DMS 273 treated with DMSO at 0.1 percent for 48 hours (cell line): Measurements from ENCODE around the gene SLC6A12.
A peak's percentile ranks its signal among the peaks of the same experiment; 100 is the strongest.

Experiments used
- DNase-seq: peaks from one replicate; lab custom pipeline; 2025; lab: John Stamatoyannopoulos, UW

SLC6A12 gene

DNA sequence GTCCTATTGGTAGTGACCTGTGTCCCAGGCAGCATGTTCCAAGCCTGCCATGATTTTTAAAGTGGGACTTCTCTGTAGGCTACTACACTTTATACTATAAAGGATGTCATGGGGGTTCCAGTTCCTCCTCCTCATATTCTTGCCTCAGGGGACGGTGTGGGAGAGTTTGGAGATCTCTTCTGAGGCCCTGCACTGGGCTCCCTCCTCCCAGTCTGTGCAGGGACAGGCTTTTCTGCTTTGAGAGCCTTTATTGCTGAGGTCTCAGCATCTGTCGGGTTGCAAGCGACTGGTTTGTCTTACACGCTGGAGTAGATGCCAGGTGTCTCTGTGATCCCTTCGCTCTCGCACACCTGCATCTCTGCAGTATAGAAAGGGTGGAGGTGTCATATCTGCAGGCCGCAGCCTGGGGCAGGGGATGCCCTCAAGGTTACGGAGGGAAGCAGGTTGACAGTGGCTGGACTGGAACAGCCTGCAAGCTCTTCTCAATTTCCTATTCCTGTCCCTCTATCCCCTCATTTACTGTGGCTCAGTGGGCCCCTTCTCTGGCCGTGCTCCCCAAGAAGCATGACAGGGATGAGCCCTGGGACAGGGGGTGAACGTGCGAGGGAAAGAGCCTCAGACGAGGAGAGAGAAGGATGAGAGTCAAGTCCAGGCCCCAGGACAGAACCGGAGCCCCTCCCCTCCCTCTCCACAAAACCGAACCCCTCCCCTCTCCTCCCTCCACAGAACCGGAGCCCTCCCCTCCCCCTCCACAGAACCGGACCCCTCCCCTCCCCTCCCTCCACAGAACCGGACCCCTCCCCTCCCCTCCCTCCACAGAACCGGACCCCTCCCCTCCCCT, 51.3 kb downstream of the SLC6A12 start:
- DNase-seq = no peak

DNA sequence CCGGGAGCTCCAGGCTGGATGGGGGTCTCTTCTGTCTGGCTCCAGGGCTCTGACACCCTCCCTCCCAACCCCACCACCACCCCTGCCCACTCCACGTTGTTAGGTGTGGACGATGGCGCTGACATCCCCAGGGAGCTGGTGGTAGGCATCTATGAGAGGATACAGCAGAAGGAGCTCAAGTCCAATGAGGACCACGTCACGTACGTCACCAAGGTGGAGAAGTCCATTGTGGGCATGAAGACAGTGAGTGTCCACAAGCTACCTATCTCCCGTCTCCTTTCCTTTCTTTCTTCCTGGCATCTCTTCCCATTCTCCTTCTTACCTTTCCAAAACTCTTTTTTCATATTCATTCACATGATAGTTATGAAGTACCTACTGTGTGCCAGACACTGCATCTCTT, 52.1 kb downstream of the SLC6A12 start:
- DNase-seq = no peak

DNA sequence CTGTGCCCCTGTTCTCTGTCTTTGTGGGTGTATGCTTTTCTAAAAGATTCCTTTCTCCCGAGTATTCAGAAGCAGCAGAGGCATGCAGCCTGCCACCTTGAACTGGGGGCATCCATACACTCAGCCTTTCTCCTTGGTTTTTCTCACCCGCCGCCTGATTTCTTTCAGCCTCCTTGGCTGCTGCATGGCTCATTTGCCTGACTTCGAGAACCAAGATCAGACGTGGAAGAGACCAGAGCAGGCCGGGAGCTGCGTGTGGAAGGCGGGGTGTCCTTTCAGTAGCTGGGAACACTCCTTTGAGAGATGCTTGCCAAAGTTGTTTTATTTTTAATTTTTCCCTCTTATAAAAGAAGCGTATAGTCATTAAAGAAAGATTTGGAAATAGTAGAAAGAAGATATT, 53.1 kb downstream of the SLC6A12 start:
- no peak for DNase-seq

DNA sequence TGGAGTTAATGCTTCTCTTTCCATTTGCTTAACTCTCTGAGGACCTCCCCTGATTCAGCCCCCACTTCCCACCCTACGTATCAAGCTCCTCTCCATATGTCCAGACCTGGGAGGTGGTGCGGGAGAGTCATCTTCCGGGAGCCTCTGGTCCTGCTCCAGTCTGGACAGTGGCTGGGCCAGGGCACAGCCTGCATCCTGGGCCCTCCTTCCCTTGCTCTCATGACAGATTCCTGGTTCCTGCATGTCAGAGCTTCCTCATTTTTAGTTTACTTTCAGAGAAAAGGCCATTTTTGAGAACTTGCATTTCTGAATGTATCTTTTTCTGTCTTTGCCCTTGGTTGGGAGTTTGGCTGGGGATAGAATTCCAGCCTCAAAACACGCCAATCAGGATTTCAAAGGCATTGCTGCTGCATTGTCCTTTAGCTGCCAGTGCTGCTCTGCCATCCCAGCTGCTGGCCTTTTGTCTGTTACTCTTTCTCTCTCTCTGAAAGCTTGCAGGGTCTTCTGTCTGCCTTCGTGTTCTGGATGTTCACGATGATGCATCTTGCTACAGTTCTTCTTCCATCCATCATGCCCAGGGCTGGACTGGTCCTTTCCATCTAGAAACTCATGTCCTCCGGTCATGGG, 54.7 kb downstream of the SLC6A12 start:
- DNase-seq = no peak

DNA sequence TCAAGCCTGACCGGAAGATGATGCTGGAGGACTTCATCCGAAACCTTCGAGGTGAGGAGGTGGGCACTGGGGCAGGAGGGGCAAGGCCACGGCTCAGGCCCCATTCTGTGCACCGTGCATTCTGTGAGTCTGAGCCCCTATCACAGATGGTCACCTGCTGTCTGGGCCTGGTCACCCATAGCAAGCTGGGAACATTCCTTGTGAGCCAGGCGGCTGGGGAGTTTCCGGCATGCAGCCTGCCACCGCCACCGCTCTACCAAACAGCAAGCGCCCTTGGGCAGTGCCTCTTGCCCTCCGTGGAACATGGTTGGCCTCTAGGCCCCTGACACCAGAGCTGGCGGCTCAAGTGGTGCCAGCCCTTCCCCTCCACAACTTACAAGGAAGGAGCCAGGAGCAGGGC, 56.3 kb downstream of the SLC6A12 start:
- no peak for DNase-seq

DNA sequence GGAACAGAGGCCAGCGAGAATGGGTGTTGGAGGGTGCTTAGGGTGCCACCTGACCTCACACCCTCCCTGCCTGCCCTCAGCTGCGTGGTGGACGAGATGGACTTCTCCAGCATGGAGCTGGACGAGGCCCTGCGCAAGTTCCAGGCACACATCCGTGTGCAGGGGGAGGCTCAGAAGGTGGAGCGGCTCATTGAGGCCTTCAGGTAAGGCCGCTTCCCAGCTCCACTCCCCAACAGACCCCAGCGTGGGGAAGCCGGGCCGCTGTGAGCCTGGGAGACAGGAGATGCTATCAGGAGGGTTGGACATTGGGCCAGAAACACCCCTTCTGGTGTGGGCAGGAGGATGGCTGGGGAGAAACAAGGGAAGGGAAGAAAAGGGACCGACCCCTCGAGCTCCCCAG, 57.0 kb downstream of the SLC6A12 start:
- DNase-seq = no peak

DNA sequence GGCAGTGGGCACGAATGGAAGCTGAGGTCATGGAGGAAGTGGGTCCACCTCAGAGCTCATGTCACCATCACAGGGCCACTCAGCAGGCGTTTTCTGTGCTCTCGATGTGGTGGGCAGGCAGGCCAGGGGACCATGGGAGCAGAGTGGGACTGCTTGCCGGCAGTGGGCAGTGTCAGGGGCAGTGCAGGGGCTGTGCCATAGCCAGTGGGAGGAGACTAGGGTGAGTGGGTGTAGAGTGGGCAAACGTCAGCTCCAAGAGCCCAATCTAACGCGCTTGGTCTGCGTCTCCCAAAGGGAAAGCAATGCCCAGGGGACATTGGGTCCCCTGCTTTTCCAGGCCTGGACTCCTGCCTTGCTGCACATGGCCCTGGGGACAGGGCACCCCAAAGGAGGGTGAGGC, 58.3 kb downstream of the SLC6A12 start:
- DNase-seq = no peak

DNA sequence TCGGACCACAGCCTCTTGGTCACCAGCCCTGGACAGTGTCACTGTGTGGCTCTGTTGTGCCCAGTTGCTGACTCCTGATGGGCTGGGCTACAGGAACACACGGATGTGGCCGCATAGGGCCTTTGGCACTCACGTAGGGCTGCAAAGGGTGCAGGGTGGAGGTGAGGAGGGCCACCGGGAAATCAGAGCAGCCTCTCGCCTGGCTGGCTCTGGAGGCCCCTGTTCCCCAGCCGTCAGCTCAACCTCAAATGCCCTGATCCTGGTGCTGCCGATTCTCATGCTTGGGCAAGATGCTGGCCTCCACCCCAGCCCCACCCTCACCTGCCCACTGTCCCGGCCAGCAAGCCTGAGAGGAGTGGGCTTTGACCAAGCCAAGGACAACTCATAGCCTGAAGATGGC, 59.0 kb downstream of the SLC6A12 start:
- DNase-seq = no peak

DNA sequence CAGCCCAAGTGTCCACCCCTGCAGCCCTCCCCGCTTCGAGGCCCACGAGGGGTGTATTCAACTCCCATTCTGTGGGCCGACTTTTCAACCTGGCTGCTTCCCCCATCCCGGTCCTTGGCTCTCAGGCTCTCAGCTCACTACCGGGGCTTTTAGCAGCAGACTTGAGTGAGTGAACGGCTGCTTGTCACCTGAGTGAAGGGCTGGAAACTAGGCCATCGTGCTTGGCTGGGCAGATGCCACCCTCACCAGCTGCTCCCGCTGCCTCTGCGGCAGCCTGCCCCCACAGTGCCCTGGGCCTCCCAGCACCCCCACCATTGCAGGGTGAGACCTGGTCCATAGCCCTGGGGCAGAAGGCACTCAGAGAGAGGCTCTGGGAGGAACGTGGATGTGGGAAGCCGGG, 59.9 kb downstream of the SLC6A12 start:
- no peak for DNase-seq

DNA sequence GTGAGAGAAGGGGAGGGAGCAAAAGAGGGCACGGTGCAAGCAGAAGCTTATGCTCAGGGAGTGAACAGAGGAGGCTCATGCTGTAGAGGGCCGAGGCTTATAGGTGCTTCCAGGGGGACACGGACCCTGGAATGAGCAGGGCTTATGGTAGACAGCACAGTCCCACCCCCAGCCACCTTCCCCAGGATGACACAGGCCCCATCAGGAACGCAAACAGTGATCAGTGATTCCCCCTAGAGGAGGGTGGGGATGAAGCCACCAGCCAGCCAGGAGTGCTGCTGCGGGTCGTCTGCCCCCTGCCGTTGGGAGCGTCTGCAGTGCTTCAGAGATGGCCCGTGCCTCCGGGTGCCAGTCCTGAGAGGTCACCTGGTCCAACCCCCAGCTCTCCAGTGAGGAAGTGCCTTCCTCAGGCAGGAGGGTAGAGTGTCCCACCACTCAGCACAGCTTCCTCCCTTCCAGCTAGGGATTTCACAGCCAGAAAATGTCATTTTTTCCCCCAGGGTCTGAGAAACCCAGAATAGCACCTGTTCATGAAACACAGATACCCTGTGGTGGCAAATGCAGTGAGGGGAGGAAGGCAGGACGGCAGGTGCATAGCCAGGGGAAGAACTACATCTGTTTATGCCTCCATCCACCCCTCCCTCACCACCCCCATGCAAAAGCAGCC, 60.7 kb downstream of the SLC6A12 start:
- peak; percentile 41 for DNase-seq

DNA sequence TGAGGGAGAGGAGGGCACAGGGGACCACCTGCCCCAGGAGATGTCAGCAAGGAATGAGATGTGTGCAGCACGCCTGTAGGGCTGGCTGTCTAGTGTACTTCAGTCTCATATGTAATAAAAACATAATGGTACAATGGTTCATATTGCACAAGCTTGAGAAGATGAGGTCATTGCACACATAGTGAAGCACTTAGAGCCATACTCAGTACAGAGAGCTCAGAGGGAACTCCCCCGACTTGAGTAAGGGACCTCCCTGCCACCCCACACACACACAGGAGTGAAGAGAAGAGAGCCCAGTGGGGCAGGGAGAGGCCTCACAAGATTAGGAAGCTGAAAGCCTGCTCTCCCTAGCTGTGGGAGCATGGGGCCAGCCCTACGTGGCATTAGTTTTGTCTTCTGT, 61.5 kb downstream of the SLC6A12 start:
- no peak for DNase-seq

DNA sequence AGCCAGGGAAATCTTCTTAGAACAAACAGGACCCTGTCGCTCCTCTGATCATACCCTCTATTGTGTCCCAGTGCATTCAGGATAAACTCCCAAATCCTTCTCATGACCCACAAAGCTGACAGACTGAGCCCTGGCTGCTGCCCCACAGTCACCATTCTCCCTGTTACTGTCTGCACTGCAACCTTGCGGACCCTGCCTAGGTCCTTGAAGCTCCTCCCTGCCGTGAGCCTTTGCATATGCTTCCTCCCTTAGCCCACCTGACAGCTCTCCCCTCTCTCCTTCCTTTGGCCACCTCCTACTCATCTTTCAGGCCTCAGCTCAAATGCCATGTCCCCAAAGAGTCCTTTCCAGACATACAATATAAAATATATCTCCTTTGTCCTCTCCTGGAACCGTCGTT, 62.4 kb downstream of the SLC6A12 start:
- DNase-seq = no peak

DNA sequence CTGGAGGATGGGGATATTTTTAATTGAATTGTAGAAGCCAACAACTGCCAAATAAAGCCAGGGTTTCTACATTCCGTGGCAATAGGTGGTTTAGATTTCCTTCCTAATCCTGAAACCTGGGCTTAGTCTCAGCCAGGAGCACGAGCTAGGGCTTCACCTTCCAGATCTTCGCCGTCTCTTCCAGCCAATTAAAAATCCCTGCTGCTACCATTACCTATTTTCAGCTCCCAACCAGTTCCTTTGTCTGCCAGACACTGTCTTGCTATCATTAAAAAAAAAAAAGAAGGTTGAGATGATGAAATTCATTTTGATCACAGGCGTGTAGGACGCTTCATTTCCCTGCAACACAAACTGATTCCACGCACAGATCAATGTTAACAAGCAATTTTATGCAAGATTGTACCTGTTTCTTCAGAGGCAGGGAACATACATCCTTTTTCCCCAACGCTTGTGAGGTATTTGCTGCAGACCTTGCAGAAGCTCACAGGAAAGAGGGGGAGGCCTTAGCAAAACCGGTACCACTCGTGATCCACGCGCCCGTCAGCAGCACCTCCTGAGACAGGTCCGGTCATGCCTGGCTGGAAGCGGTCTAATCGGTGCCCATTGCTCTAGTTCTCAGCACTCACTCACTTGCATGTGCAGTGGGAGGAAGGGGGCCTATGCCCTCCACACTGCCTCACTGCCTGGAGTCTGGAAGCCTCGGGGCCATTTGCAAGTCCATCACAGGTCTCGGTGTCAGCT, 65.1 kb downstream of the SLC6A12 start:
- no peak for DNase-seq

DNA sequence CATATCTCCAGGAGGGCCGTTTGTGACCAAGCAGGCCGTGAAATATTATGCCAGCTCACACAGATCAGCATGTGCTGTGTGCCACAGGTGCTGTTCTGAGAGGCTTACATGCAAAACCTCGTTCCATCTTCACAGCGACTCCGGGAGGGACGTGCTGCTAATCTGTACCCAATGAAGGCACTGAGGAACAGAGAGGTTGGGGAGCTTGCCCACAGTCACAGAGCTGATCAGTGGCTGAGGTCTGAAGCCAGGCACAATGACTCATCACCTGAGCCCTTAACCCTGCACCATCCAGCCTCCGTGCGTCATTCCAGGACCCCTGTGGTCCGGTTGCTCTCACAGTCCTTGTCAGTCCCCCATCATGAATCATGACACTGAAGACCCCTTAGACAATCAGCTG, 66.7 kb downstream of the SLC6A12 start:
- no peak for DNase-seq

DNA sequence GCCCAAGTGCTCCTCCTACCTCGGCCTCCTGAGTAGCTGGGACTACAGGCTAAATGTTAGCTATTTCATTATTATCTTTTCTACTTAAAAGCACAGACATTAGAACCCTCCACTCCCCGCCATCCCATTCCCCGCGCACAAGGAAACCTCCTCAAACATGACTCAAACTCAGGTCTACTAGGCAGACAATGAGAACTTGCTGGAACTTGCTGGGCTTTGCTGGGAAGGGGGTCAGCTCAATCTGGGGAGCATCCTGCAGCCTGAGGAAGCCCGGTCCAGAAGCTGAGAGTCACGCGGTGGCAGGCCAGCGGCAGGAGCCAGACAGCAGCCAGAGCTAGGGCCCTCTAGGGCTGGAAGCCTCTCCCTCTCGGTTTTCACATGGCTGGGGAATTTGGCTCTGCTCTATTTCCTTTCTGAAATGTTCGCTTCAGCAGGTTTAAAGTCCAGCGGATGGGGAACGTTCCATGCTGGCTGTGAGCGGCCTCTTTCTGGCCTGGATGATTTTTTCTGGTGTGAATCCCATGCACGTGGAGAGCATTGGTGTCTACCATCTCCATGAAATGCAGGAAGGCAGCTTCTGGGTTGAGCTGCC, 68.5 kb downstream of the SLC6A12 start:
- no peak for DNase-seq

DNA sequence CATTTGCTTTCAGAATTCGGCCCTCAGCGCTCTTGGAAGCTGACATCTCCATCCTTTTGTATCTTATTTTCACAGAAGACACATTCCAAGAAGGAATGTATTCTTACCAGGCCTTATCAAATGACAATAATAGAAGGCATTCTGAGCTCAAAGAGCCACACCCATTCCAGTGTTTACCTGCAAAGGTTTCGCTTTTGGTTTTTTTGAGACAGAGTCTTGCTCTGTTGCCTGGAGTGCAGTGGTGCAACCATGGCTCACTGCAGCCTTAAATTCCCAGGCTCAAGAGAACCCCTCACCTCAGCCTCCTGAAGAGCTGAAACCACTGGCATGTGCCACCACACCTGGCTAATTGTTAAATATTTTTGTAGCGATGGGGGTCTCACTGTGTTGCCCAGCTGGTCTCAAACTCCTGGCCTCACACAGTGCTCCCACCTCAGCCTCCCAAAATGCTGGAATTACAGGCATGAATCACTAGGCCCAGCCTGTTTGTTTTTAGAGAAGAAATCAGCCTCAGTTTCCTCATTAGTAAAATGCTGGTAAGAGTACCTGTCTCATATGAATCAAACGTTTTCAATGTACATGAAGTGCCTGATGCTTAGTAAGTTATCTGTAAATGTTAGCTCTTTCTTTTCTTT, 69.2 kb downstream of the SLC6A12 start:
- no peak for DNase-seq

DNA sequence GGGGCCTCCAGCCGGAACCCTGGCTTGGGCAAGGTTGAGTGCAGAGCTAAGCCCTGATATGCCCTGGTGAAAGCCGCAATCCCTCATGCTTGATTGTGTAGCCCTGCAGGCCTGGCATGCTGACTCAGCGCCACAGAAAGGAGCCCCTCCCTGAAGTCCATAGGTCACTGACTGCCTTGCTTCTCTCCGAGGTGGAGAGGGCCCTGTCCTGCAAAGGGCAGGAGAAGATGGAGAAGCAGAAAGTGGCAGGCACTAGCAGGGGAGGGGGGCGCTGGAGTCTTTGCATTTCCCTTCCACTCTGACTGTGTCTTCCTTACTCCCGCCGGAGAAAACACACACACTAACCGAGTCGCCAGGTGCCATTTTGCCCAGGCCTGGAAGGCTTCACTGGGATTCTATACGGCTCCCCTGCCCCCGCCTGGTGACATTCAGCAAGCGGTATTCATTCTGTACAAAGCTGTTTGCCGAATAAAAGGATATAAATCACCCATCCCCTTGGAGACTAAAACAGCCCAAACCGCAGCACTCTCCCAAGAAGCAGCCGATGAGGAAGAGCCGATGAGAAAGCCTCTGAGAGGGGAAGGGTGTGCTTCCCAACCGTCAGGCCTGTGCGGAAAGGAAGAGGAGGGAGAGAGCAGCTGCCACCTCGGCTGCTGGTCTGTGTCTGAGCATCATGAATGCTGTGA, 69.8 kb downstream of the SLC6A12 start:
- DNase-seq = no peak

DNA sequence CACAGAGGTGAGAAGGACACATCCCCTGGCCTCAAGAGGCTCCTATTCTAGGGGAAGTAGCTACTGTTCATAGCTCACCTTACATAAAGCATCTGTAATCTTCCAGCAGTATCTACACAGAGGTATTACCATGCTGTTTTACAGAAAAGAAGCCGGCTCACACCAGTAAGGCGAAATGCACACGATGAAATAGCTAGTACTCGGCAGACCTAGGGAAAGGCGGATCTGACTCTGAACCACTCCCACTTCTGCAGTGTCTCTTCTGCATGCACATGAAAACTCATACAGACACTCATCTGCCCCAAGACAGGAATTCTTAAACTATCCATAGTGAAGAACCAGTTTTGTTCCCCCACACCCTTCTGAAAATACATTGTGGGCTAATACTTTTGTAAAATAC, 73.8 kb downstream of the SLC6A12 start:
- DNase-seq = no peak
